Stomach (tissue), 9 donors: ENCODE results near the gene TIMM13. TPM values are rescaled to one million over a fixed set of nuclear protein-coding genes. Genes with fewer than 3 reads are reported as not detected.
A peak's percentile ranks its signal among the peaks of the same experiment; 100 is the strongest.

Source experiments
- DNase-seq, 2 donors: peaks; one replicate each; pipeline versions ENCODE4 v3.0.0 to v3.0.0-alpha.2; 2013 to 2019
- H3K27ac ChIP-seq, 5 donors: fragments of 200-600 bp in 4 of 5; sonication (generic) in 4 of 5; one replicate each; pipeline ENCODE4 v1.5.1; 2013 to 2019; ENCODE audit warnings: mild to moderate bottlenecking in 1 of 5, moderate library complexity in 1 of 5
- H3K27me3 ChIP-seq, 3 donors: fragments of 200-600 bp; sonication (generic); one replicate each; pipeline ENCODE4 v1.5.1; 2017 to 2019; ENCODE audit warnings: mixed run types in 1 of 3
- H3K36me3 ChIP-seq, 4 donors: fragments of 200-600 bp; sonication (generic); 1 replicate in 3 of 4; 2 replicates in 1 of 4; pipeline ENCODE4 v1.5.1; 2016 to 2019
- H3K4me1 ChIP-seq, 4 donors: fragments of 200-600 bp; sonication (generic); one replicate each; pipeline ENCODE4 v1.5.1; 2016 to 2019
- H3K4me3 ChIP-seq, 4 donors: fragments of 200-600 bp; sonication (generic) in 3 of 4; one replicate each; pipeline ENCODE4 v1.5.1; 2016 to 2019; ENCODE audit warnings: mild to moderate bottlenecking in 1 of 4
- H3K9me3 ChIP-seq, 4 donors: fragments of 200-600 bp; sonication (generic); one replicate each; pipeline ENCODE4 v1.5.1; 2016 to 2019
- EP300 ChIP-seq: sonication (generic); formaldehyde crosslinking; IDR thresholded peaks from one replicate; pipeline ENCODE4 v1.6.1; 2017; ENCODE audit warnings: antibody characterized with exemption
- POLR2A ChIP-seq, 4 donors: fragments of 450-650 bp; IDR thresholded peaks; one replicate each; pipeline ENCODE4 v1.6.1; 2016; ENCODE audit warnings: antibody characterized with exemption in 4 of 4, control low read depth in 2 of 4, mild to moderate bottlenecking in 1 of 4, moderate library complexity in 1 of 4
- POLR2AphosphoS5 ChIP-seq, 3 donors: sonication (generic); formaldehyde crosslinking; IDR thresholded peaks; one replicate each; pipeline ENCODE4 v1.6.1; 2016; ENCODE audit warnings: antibody characterized with exemption in 3 of 3
- WGBS, 5 donors: extraction: QIAGEN DNeasy Blood & Tissue Kit in 3 of 5; methylation state at CpG; one replicate each; pipeline versions ENCODE4 v1.1.5 to v1.1.7; 2013 to 2018; 5-methylcytosine and 5-hydroxymethylcytosine counted together
- intact Hi-C: fragments of 100-400 bp; cut with DNase I; formaldehyde crosslinking; loops from one replicate; pipeline ENCODE4 v1.15.1; 2023; ENCODE audit warnings: low total_unique reads
- polyA plus RNA-seq, 3 donors: library from polyadenylated mRNA; stranded (reverse); fragments of 200-250 nt; gene quantifications; one replicate each; pipeline ENCODE4 v1.2.3, GENCODE V29; 2013
- total RNA-seq, 5 donors: library from RNA; depleted of rRNA; stranded (reverse); fragments of >200 nt; gene quantifications; one replicate each; pipeline versions ENCODE4 v1.1.0 to v1.2.3, GENCODE V29; 2014 to 2016
- TF ChIP-seq, protein P1 (sequence below), 7 experiments: fragments of 450-650 bp in 4 of 7; fragments of 200-600 bp in 3 of 7; sonication (generic) in 3 of 7; IDR thresholded peaks; one replicate each; pipeline ENCODE4 v1.5.1; 2016 to 2019; ENCODE audit warnings: antibody characterized with exemption in 7 of 7, control low read depth in 2 of 7, mild to moderate bottlenecking in 1 of 7
- donor health status: healthy with polysubstance abuse.
- donor health status: Bipolar disorder and iron deficiency.
- donor health status: healthy.

TIMM13 gene
- total and polyA plus RNA-seq, 8 donors, result 19.2 to 133 (median 54.5) TPM; not detected in 1

DNA sequence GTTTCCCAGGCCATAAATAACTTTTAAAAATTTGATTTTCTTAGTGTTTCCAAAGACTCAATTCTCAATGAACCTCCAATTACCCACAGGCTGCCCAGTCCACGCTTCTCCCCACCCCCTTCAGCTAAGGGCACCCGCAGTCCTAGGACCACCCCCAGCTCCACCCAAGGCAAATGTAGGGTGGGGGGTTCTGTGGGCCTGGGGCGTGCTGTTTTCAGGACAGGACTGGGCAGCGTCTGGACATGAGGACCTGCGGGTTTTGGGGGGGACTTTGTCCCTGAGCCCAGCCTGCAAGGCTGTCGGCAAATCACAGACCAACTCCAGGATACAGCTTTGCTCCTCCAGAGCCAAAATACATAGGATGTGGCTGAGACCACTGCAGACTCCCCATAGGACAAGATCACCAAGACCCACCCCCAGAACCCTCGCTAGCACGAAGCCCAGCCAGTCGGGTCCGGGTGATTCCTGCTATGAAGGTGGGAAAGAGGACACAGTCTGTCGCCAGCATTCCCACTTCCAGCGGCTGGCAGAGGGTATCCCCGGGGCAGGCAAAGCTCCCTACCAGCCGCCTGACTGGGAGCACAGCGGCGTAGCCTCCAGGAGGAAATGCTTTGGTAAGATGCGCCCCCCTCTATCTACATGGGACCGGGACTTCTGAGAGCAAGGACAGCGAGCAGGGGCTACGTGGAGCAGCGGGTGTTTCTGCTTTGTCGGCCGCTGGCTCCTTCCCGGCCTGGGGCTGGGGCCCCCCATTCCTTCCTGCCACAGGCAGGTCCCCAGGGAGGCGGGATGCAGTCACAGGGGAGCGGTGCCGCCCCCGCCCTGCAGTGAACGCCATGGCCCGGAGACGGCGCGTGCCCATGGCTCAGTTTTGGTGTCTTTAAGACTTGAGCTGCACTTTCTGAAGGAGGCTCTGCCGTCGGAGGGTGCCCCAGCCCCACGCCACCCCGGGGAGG is 1.6 kb upstream of the TIMM13 start:
- Histone ChIP-seq H3K27ac (peak overlapping the region in 3 of 5 donors; percentile 94 to 99 (median 97)), H3K36me3 (peaks cover 13 to 61% (median 40%) of the 10 kb centered on the region in 4 donors), H3K27me3 (no peaks in the 10 kb centered on the region), H3K9me3 (no peaks in the 10 kb centered on the region), H3K4me3 (peak overlapping the region in 3 of 4 donors; percentile 89 to 98 (median 94)), H3K4me1 (peaks cover 30 to 42% (median 36%) of the 10 kb centered on the region in 4 donors)
- DNase-seq, result peak in 1 of 2 donors; percentile 15
- intact Hi-C loops, result no loop called here
- WGBS, 5 donors, result 65 to 77% (median 73%) methylated on average over 23 to 37 of the region's 37 CpGs
- TF ChIP-seq, protein P1, sequence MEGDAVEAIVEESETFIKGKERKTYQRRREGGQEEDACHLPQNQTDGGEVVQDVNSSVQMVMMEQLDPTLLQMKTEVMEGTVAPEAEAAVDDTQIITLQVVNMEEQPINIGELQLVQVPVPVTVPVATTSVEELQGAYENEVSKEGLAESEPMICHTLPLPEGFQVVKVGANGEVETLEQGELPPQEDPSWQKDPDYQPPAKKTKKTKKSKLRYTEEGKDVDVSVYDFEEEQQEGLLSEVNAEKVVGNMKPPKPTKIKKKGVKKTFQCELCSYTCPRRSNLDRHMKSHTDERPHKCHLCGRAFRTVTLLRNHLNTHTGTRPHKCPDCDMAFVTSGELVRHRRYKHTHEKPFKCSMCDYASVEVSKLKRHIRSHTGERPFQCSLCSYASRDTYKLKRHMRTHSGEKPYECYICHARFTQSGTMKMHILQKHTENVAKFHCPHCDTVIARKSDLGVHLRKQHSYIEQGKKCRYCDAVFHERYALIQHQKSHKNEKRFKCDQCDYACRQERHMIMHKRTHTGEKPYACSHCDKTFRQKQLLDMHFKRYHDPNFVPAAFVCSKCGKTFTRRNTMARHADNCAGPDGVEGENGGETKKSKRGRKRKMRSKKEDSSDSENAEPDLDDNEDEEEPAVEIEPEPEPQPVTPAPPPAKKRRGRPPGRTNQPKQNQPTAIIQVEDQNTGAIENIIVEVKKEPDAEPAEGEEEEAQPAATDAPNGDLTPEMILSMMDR (IDR thresholded peaks at IDR 0.05), result no peak
- TF ChIP-seq POLR2A (IDR thresholded peaks at IDR 0.05) (no peak), EP300 (no peak), POLR2AphosphoS5 (IDR thresholded peaks at IDR 0.05) (no peak)

DNA sequence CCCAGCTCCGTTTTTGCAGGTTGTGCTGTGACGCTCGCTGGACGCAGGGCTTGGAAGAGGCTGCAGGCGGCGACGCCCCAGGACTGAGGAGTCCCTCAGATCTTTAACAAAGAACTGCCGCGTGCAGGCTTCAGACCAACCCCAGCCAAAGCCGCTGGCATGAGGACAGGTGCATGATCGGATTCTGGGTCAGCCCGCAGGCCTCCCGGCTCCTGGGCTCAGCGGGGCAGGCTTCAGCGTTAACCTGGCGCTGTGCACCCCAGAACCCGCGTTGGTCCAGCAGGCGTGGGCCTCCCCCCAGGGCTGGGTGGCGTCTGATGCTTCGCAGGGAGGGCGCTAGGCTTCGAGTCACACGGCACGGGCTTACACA is 920 bp upstream of the TIMM13 start:
- TF ChIP-seq EP300 (no peak), POLR2AphosphoS5 (IDR thresholded peaks at IDR 0.05) (no peak), POLR2A (IDR thresholded peaks at IDR 0.05) (no peak)
- TF ChIP-seq, protein P1 (IDR thresholded peaks at IDR 0.05), result no peak
- intact Hi-C loops, result no loop called here
- no peaks in the 10 kb centered on the region for H3K27me3 ChIP-seq

DNA sequence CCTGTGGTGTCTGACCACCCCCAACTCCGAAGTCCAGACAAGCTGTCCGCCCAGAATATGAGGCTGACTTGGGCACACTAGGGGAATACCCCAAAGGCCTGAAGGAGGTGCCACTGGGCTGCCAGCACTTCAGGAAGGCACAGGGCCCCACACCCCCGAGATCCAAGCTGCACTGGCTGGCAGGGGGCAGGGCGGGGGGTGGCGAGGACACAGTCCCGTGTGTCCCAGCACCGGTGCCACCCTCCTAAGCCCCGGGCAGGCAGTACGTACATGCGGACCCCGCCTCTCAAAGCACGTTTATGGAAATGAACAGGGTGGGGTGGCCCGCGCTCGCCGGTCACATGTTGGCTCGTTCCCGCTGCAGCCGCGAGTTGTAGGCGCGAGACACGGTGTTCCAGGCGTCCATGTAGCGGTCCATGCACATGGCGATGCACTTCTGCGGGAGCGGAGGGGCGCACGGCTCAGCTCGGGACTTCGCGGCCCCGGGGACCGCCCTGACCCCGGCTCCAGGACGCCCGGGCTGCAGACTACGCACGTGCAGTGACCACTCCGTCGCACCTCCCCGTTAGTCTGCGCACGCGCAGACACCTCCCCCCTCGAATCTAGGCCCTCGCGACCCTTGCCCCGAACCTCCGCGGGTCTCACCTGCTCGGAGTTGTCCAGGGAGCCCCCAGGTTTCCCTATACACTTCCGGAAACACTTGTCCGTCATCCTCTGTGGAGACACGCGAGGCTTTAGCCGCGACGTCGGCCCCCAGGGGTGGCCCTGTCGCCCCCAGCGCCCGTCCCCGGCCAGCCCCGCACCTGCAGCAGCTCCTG is 566 bp downstream of the TIMM13 start:
- 2 to 5% (median 4%) methylated on average over 14 to 66 of the region's 66 CpGs for WGBS, 5 donors
- Histone ChIP-seq H3K36me3 (peaks cover 10 to 56% (median 40%) of the 10 kb centered on the region in 4 donors), H3K27ac (peak overlapping the region; percentile 94 to 99 (median 96)), H3K27me3 (no peaks in the 10 kb centered on the region), H3K4me1 (peaks cover 30 to 44% (median 37%) of the 10 kb centered on the region in 4 donors), H3K9me3 (no peaks in the 10 kb centered on the region), H3K4me3 (peak overlapping the region; percentile 89 to 99 (median 96))
- intact Hi-C loops, result no loop called here
- TF ChIP-seq, protein P1 (IDR thresholded peaks at IDR 0.05), result no peak
- no peak for TF ChIP-seq POLR2AphosphoS5 (IDR thresholded peaks at IDR 0.05)
- TF ChIP-seq POLR2A (IDR thresholded peaks at IDR 0.05), result no peak
- no peak for TF ChIP-seq EP300
- DNase-seq, result peak; percentile 41 to 71

More for the DNA sequence above, 920 bp upstream of the TIMM13 start:
- 7 to 19% (median 17%) methylated on average over 15 to 25 of the region's 25 CpGs for WGBS, 5 donors
- peaks cover 14 to 61% (median 41%) of the 10 kb centered on the region in 4 donors for H3K36me3 ChIP-seq
- no peaks in the 10 kb centered on the region for H3K9me3 ChIP-seq
- H3K4me3 ChIP-seq, result peak overlapping the region; percentile 89 to 99 (median 96)
- peak; percentile 41 to 68 for DNase-seq
- H3K27ac ChIP-seq, result peak overlapping the region; percentile 13 to 99 (median 96)
- peaks cover 30 to 44% (median 37%) of the 10 kb centered on the region in 4 donors for H3K4me1 ChIP-seq
